ENCODE measurements around the gene EDAR.

DNA sequence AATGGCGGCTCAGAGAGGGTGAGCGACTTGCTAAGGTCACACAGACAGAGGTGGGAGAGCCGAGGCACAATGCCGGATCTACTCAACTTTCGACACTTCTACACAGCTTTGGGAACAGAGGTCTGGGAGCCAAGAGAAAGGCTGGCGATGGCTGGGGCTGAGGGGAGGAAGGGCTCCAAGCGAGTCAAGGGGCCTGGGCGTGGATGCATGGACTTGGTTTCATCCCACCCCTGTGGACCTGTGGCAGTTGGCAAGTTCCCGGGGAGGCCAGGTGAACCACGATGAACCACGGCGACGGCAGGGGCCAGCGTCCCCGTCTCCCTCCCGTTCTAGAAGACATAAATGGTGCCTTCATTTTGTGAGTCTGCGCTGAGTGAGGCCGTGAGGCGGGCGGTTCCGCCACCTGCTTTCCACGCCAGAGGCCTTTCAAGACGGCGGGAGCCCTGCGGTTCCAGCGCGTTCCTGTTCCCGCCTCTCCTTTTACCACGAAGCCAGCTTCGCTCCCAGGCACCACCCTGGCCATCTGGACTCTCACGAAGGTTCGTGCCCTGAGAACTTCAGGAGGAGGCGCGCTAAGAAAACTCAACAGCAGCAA is 46.7 kb downstream of the EDAR start:
- TF ChIP-seq, protein P1, sequence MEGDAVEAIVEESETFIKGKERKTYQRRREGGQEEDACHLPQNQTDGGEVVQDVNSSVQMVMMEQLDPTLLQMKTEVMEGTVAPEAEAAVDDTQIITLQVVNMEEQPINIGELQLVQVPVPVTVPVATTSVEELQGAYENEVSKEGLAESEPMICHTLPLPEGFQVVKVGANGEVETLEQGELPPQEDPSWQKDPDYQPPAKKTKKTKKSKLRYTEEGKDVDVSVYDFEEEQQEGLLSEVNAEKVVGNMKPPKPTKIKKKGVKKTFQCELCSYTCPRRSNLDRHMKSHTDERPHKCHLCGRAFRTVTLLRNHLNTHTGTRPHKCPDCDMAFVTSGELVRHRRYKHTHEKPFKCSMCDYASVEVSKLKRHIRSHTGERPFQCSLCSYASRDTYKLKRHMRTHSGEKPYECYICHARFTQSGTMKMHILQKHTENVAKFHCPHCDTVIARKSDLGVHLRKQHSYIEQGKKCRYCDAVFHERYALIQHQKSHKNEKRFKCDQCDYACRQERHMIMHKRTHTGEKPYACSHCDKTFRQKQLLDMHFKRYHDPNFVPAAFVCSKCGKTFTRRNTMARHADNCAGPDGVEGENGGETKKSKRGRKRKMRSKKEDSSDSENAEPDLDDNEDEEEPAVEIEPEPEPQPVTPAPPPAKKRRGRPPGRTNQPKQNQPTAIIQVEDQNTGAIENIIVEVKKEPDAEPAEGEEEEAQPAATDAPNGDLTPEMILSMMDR (IDR thresholded peaks at IDR 0.05), result no peak
- TF ChIP-seq, protein P2, sequence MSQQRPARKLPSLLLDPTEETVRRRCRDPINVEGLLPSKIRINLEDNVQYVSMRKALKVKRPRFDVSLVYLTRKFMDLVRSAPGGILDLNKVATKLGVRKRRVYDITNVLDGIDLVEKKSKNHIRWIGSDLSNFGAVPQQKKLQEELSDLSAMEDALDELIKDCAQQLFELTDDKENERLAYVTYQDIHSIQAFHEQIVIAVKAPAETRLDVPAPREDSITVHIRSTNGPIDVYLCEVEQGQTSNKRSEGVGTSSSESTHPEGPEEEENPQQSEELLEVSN (IDR thresholded peaks at IDR 0.05; ENCODE audit: borderline replicate concordance, low read depth), result no peak
- no peak for TF ChIP-seq CBX2 (IDR thresholded peaks at IDR 0.05; ENCODE audit: borderline replicate concordance, low read depth)
- TF ChIP-seq EP300 (IDR thresholded peaks at IDR 0.05), result no peak
- TF ChIP-seq KDM1A (IDR thresholded peaks at IDR 0.05; ENCODE audit: low read depth), result no peak
- TF ChIP-seq SREBF2 (IDR thresholded peaks at IDR 0.05), result no peak
- TF ChIP-seq, protein P3, sequence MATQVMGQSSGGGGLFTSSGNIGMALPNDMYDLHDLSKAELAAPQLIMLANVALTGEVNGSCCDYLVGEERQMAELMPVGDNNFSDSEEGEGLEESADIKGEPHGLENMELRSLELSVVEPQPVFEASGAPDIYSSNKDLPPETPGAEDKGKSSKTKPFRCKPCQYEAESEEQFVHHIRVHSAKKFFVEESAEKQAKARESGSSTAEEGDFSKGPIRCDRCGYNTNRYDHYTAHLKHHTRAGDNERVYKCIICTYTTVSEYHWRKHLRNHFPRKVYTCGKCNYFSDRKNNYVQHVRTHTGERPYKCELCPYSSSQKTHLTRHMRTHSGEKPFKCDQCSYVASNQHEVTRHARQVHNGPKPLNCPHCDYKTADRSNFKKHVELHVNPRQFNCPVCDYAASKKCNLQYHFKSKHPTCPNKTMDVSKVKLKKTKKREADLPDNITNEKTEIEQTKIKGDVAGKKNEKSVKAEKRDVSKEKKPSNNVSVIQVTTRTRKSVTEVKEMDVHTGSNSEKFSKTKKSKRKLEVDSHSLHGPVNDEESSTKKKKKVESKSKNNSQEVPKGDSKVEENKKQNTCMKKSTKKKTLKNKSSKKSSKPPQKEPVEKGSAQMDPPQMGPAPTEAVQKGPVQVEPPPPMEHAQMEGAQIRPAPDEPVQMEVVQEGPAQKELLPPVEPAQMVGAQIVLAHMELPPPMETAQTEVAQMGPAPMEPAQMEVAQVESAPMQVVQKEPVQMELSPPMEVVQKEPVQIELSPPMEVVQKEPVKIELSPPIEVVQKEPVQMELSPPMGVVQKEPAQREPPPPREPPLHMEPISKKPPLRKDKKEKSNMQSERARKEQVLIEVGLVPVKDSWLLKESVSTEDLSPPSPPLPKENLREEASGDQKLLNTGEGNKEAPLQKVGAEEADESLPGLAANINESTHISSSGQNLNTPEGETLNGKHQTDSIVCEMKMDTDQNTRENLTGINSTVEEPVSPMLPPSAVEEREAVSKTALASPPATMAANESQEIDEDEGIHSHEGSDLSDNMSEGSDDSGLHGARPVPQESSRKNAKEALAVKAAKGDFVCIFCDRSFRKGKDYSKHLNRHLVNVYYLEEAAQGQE (IDR thresholded peaks at IDR 0.05), result no peak
- TF ChIP-seq CEBPB (IDR thresholded peaks at IDR 0.05), result no peak
- TF ChIP-seq, protein P4, sequence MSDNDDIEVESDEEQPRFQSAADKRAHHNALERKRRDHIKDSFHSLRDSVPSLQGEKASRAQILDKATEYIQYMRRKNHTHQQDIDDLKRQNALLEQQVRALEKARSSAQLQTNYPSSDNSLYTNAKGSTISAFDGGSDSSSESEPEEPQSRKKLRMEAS (IDR thresholded peaks at IDR 0.05), result no peak
- no peak for TF ChIP-seq RAD21 (conservative IDR thresholded peaks at IDR 0.05 in 1 of 2, IDR thresholded peaks at IDR 0.05 in 1 of 2)
- TF ChIP-seq, protein P5, sequence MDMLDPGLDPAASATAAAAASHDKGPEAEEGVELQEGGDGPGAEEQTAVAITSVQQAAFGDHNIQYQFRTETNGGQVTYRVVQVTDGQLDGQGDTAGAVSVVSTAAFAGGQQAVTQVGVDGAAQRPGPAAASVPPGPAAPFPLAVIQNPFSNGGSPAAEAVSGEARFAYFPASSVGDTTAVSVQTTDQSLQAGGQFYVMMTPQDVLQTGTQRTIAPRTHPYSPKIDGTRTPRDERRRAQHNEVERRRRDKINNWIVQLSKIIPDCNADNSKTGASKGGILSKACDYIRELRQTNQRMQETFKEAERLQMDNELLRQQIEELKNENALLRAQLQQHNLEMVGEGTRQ (IDR thresholded peaks at IDR 0.05), result no peak
- TF ChIP-seq EHMT2 (IDR thresholded peaks at IDR 0.05; ENCODE audit: low read depth), result no peak
- no peak for TF ChIP-seq MAZ (IDR thresholded peaks at IDR 0.05; ENCODE audit: borderline replicate concordance, low read depth, low read length)
